GM21526 (cell line): Measurements from ENCODE around the gene PCLO.
"Not testable (repeated sequence)": the region's sequence is repeated elsewhere in the genome, so short reads cannot be mapped to it uniquely, and the experiment has no call there.

Experiments
- ATAC-seq: cut with Tn5 transposase; IDR thresholded peaks from one replicate; pipeline ENCODE4 v1.9.1; 2021; ENCODE audit warnings: moderate library complexity; ENCODE audit not compliant: unreplicated experiment, low FRiP score

The PCLO gene

DNA sequence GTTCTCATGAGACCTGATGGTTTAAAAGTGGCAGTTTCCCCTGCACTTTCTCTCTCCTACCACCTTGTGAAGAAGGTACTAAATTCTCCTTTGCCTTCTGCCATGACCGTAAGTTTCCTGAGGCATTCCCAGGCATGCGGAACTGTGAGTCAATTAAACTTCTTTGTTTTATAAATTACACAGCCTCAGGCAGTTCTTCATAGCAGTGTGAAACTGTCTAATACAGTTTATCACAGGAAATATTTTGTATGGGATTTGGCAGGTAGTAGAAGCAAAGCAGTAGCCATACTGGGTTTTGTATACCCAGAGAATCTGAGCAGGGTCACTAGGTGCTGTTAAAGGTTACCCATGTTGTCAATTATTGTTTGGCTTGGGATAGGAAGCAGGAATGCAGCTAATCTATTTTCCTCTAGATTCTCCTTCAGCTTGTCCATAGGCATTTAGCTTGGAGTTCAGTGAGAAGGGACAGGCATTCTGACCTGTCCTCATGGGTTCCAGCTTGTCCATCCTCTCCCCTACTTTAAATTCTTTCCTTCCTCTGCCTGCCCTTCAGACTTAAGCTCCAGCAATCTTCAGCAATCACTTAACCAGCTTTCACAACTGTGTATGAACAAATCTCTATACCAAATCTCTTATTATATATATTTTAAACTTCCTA, 186.7 kb downstream of the PCLO start:
- no peak for ATAC-seq

DNA sequence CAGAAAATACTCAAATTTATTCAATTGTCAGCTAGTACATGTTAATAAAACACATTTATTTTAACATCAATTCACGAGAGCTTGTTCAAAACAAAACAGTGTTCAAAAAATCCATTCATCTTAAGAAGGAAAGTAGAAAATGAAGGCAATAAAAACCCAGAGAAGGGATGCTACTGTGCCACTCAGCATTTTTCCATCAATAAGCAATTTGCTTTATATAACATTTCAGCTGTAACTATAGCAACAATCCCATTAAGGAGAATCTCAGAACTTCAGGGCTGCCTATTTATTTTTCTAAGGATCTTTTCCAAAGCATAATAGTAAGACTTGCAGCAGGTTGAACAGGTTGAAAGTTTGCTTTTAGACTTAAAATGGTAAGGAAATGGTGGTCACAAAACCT, 190.5 kb downstream of the PCLO start:
- no peak for ATAC-seq

DNA sequence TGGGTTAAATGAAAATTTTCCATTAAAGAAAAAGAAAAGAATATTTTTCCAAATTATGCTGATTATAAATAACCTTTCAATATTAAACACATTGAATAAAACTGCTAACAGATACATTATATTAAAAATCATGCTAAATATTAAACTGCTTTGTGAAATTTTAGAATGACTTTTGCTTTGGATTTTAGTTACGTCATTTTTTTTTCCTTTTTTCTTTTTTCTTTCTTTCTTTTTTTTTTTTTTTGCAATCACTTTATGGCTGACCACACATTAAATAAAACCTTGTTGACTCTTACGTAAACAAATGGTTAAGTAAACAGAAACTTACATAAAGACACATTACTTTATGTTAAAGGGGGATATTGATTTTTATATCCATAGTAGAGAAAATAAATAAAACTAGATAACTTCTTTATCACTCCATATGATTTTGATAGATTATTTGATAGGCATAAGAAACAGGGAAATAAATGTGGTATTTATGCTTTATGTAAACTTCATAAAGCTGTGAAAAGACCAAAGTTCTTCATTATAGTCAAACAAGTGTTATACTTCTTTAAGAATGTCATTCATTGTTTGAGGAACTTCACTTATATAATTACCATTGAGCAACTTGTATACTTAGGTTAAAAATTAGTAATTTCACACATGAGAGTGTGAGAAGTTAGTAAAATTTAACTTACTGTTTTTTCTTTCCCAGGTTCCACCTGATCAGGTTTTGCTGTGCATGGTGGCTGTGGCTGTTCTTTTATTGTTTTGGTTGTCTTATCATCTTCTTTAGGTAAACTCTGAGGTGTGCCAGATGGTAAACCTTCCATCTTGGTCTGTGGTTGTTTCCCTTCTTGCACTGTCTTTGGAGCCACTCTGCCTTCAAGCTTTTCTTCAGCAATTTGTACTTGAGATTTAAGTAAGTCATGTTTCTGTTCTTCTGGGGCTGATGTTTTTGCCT, 197.3 kb downstream of the PCLO start:
- ATAC-seq, result no peak

DNA sequence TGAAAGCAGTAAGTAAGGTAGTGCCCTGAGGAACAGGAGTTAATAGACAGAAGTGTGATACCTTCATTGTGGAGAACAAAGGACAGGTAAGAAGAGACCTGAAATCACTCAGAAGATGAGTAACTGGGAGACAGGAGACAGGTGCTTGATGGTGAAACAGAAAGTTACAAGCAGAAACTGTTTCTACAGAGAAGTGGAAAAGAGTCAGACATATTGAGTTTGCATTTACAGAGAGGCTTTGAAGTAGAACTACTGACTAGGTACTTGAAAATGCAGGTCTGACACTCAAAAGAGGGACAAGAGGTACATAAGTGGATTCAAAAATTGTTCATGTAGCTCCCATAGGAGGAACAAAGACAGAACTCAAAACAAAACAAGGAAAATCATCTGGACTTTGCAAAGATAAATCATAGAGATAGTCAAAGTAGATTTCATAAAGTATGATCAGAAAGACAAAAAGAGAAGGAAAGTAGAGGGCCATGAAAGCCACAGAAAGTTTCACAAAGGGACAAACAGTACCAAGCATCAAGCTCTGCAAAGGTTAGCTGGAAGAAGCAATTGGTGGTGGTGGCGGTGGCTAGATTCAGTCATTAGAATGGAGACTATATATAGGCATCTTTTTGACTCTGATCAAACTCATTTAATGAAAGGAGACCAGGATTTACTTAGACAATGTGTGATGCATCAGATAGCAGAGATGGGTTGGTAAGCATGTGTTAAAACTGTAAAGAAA, 198.4 kb downstream of the PCLO start:
- ATAC-seq, result no peak

DNA sequence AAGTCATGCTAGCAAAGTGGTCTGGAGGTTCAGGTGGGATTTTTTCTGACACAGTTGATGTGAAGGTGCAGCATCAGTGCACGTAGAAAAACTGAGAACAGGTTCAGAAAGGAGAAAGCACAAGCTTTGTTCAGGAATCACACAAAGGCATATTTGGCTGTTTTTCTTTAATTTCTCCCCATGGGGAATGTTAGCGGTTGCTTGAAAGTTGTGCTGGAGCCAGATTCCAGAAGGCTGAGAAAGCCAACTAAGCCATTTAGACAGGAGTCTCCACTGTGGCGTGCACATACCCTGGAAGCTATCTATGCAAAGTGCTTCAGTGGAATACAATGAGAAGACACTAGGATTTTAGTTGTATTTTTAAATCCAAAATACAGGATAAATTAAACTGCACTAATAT, 201.4 kb downstream of the PCLO start:
- no peak for ATAC-seq

DNA sequence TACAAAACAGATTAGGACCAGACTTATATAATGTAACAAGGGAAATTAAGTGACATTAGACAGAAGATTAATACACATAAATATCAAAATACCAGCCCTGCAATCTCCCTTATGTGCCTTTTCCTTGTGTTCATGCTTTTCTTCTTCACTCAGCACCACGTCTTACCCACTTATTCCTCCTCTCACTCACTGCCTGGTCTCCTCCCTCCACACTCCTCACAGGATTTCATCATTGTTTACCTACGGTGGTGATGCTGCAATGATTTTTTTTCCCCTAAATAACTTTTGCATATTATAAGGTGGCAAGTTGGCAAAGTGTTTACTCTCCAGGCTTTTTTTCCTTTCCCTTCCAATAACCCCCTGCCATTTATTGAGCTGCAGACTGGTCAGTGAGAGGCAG, 203.2 kb downstream of the PCLO start:
- ATAC-seq, result no peak

DNA sequence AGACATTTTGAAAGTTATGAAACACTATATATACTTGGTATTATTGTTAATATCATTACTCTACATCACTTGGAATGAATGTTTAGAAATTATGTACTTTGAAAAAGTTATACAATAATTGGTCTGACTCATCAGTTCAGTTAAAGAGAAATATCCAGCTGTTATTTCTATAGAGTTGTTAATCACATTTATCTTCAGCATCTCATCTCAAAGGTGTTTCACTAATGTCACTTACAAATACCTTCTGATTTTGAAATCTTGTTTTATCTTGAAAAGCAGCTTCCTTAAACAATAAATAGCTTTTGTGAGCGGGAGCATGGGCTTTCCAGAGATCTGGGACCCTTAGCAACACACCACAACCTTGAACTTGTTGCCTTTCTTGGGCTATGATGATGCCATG, 205.2 kb downstream of the PCLO start:
- no peak for ATAC-seq

DNA sequence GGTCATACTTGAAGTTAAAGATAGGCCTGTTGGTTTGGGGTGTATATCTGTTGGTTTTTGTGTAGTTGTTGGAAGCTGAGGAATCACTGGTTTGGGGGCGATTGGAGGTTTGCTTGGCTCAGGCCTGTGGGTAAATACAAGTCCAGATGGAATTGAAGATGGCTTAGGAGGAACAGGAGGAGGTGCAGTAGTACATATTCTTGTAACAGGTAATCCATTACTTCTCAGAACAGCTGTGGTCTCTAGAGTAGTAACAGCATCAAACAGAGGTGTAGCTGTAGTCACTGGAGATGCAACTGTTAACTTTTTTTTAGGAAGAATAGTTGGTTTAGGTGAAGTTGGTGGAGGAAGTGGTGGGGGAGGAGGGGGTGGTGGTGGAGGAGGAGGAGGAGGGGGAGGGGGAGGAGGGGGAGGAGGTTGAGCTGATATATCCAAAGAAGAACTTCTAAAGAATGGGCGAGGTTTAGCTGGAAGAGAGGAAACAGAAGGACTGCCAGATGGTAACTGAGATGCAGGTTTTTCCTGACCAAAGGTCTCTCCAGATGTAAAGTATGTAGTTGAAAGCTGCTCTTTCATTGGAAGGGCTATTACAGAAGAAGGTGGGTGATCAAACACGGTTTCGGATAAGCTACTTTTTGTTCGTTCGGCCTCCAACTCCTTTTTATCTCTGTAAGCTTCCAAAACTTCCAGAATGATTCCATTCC, 209.2 kb downstream of the PCLO start:
- ATAC-seq, result no peak

DNA sequence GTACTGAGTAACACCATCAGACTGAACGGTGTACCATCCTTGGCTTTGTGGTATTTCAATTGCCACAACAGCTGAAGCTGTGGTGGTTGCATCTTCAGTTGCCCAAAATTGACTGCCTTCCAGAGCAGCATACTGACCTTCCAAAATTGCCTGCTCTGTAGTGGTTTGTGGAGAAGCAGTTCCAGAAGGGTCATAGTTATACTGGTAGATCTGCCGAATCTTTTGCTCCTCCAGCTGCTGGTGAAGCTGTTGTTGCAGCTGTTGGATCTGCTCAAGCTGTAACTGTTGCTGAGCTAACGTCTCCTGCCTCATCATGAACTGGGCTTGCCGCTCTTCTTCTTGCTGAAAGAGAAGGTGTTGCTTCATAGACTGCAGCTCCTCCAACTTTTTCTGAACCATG, 212.2 kb downstream of the PCLO start:
- ATAC-seq, result no peak

DNA sequence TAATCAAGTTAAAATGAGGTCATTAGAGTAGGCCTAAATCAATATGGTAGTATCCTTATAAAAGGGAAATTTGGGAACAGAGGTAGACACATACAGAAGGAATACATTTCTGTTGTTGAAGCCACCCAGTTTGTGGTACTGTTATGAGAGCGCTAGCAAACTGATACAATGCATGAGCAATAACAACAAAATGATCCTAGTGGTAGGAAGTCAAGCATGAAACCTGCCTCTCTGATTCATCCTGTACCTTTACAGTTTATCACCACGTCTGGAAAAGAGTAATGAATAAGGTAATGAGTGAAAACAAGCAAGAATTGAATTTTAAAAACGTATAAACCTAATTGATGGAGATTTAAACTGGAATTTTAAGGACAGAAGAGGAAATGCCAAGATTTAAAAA, 217.2 kb downstream of the PCLO start:
- ATAC-seq, result no peak

DNA sequence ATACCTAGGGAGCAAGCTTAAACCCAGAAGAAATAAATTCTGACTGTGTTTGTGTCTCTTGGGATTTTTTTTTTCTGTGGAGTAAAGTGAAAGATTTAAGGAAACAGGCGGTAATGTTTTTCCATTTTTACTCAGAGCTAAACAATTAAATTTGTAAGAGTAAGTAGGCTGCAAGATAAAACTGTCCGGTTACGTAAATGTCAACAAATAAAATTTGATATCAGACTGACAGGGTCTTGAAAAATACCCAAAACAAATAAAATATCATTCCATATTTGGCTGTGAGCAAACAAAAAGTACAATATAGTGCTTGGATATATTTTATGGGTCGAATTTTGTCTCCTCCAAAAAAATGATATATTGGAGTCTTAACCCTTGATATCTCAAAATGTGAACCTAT, 217.6 kb downstream of the PCLO start:
- ATAC-seq, result no peak

DNA sequence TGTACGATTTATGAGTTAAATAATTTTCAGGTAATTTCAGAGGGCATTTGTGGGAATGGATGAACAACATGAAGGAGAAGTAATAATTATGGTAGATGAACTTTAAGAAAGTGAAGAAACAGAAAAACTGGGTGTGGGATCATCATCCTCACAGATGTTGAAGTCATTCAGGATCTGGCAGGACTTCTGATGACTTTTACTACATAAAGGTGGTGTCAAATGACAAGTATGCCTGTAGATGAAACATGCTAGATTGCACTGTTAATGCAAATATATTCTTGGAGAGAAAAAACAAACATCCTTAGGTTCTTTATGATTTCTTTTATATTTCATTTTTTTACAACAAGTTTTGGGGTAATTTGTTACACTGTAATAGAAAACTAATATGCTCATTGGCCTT, 230.2 kb downstream of the PCLO start:
- no peak for ATAC-seq

DNA sequence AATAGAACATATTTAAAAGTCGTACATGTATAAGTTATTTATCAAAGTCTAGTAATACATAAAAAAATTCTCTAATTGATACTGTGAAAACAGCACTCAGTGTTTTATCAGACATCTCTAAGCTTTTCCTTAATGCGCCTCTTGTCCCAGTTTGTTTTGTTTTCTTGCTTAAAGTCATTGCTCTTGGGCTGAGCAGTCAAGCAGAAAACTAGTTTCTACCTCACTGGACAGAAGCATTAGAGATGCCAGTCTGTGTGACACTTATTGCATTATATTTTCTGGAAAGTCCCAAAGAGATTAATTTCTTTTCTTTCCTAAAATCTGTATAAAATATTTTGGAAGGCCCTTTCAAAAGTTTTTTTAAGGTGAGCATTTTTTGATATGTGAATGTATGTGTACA, 236.2 kb downstream of the PCLO start:
- ATAC-seq, result no peak

DNA sequence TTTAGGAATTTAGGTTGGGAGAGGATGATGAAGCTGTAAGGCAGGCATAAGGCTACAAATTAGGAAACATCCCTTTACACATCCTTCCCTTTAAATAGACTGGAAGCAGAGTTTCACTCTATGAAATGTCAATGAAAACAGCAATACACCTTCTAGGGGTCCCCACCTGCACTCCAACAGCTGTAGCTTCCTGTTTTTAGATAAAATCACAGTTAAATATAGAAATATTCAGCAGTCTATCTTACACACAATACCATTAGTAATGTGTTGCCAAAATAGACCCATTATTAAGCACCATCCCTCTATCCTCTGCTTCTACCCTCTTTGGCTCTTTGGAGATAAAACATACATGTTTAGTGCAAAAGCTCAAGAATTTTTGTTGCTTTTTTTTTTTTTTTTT, 237.4 kb downstream of the PCLO start:
- no peak for ATAC-seq

DNA sequence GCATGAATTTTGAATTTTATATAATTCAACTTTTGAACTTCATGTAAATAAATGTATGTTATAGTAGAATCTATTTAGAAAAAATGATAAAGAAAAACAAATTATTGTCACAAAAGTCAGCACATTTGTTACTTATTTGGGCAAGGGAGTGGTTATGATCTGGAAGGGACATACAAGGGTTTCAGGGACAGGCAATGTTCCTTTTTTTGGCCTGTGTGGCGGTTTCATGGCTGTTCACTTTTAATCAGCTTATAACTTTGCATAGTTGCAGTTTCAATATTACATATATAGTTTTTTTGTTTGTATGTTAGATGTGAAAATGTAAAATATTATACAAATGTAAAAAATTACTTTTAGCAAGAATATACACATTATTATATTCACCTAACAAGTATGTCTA, 256.2 kb downstream of the PCLO start:
- no peak for ATAC-seq

DNA sequence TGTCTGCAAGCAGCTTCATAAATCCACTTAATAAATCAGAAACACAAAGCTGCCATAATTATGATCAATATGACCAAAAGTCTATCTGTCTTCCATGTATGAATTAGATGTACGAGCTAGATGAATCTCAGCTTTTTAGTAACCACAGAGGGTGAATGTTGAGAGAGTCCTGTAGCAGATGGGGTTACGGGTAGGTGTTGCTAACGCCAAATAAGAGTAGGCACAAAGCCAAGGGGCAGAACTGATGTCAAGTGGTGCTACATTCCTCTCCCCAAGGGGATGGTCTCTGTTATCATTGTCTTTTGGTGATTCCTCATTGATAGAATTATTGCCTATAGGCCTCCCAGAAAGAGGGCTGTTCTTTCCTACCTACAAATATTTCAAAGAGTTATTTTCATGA, 257.8 kb downstream of the PCLO start:
- no peak for ATAC-seq

DNA sequence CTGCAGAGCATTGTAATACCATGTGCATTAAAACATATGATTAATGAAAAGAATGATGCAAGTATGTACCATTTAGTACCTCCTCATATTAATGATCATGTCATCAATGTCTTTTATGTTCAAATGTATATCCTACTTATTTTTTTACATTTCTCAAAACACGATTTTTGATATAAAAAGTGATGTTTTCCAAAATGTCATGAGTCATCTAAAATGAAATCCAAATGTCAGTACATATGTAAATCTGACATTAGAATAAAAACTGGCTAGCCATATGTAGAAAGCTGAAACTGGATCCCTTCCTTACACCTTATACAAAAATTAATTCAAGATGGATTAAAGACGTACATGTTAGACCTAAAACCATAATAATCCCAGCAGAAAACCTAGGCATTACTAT, 261.6 kb downstream of the PCLO start:
- ATAC-seq, result not testable (repeated sequence)

DNA sequence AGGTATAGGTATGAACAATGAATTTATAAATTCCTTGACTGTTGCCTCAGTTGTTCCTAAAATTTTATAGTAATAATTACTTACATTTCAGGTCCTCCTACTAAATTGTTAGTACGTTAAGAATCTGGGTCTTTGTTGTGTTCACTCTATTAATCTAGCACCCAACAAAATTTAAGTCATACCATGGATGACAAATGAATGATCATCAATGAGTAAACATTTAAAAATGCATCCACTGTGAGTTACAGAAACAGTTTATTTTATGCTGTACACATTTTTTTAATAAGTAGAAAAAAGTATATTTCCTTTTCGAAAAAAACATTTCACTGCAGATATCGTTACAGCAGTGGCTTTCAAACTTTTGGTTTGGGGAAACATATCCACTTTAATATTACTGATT, 265.2 kb downstream of the PCLO start:
- ATAC-seq, result no peak

DNA sequence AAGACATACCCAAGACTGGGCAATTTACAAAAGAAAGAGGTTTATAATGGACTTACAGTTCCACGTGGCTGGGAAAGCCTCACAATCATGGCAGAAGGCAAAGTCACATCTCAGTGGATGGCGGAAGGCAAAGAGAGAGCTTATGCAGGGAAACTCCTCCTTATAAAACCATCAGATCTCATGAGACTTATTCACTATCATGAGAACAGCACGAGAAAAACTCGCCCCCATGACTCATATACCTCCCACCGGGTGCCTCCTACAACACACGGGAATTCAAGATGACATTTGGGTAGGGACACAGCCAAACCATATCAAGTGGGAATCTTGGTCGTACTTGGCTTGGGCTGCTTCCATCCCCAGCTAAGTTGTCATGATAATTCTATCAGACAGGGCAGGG, 268.3 kb downstream of the PCLO start:
- ATAC-seq, result not testable (repeated sequence)

DNA sequence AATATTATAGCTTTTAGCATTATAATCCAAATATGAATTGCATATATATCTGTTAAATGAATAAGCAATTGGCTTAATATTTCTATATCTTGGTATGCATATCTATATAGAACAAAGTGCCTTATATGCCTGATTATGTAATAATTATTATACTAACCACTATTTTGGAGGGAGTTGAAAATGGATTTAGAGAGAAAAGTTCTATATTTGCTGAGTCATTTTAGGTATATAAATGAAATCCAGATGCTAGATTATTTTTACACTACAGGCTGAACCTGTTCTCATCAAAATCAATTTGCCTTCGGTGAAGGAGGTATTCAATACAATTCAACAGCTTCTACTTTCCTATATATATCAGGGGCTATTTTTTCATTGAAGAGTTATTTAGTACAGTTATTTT, 276.4 kb downstream of the PCLO start:
- ATAC-seq, result no peak

DNA sequence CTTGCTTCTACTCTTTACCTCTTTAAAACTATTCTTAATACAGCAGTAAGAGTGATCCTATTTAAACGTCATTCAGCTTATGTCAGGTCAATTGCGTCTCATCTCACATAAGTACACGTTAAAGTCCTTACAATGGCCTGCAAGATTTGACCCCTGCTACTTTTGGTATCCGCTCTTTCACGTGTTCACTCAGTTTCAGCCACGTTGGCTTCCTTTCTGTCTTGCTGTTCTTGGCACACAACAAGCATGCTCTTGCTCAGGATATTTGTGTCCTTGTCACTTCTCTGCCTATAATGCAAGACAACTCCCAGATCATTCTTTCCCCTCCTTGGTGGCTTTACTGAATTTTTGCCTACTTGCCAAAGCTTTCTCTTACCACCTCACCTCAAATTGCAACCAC, 296.8 kb downstream of the PCLO start:
- ATAC-seq, result no peak
